Suprapubic skin (tissue), 4 donors: ENCODE data around the gene ZAP70.
A peak's percentile ranks its signal among the peaks of the same experiment; 100 is the strongest.

Experiments used
- POLR2A ChIP-seq, 2 donors: fragments of 450-650 bp; IDR thresholded peaks; one replicate each; pipeline ENCODE4 v1.6.1; 2017; ENCODE audit warnings: antibody characterized with exemption in 2 of 2, mild to moderate bottlenecking in 2 of 2, moderate library complexity in 2 of 2
- POLR2AphosphoS5 ChIP-seq, 3 donors: sonication (generic); formaldehyde crosslinking; IDR thresholded peaks; one replicate each; pipeline ENCODE4 v1.6.1; 2017; ENCODE audit warnings: antibody characterized with exemption in 3 of 3
- TF ChIP-seq, protein P1 (sequence below), 2 donors: fragments of 200-600 bp in 1 of 2; fragments of 450-650 bp in 1 of 2; sonication (generic) in 1 of 2; IDR thresholded peaks; one replicate each; pipeline ENCODE4 v1.5.1; 2016 to 2019; ENCODE audit warnings: antibody characterized with exemption in 2 of 2, mild to moderate bottlenecking in 1 of 2, moderate library complexity in 1 of 2

DNA sequence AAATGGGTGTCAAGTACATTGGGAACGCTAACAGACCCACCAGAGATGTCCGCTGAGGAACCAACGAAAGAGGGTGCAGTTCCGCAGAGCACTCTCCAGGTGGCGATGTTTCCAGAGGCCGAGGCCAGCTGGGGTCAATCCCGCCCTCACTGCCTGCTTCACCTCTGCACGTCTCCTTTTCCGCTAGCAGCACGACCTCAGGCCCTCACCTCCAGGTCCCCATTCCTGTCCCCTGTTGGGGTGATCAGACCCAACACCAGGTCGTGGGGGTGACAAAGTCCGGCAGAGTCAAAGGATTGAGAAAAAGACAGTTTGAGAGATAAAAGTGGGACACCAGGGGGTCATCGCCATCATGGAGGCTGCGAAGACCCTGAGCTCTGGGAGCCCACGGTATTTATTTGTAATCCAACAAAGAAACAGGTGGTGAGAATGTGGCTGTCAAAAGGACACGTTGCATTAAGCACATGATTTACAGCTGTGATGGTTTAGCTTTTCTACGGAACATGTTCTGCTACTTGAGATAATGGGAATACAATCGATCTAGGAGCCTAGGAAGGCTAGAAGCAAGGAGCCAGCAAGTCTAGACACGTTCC lies 27.3 kb downstream of the ZAP70 start:
- TF ChIP-seq, protein P1, sequence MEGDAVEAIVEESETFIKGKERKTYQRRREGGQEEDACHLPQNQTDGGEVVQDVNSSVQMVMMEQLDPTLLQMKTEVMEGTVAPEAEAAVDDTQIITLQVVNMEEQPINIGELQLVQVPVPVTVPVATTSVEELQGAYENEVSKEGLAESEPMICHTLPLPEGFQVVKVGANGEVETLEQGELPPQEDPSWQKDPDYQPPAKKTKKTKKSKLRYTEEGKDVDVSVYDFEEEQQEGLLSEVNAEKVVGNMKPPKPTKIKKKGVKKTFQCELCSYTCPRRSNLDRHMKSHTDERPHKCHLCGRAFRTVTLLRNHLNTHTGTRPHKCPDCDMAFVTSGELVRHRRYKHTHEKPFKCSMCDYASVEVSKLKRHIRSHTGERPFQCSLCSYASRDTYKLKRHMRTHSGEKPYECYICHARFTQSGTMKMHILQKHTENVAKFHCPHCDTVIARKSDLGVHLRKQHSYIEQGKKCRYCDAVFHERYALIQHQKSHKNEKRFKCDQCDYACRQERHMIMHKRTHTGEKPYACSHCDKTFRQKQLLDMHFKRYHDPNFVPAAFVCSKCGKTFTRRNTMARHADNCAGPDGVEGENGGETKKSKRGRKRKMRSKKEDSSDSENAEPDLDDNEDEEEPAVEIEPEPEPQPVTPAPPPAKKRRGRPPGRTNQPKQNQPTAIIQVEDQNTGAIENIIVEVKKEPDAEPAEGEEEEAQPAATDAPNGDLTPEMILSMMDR (IDR thresholded peaks at IDR 0.05), result peak; percentile 29 to 72
- TF ChIP-seq POLR2A (IDR thresholded peaks at IDR 0.05) (no peak), POLR2AphosphoS5 (IDR thresholded peaks at IDR 0.05) (no peak)
